Ovary (tissue), 9 donors: ENCODE measurements around the gene DENND1B. TPM values are rescaled to one million over a fixed set of nuclear protein-coding genes. Genes with fewer than 3 reads are reported as not detected.
A peak's percentile ranks its signal among the peaks of the same experiment; 100 is the strongest.
"Not testable (repeated sequence)": the region's sequence is repeated elsewhere in the genome, so short reads cannot be mapped to it uniquely, and the experiment has no call there.

Source experiments
- DNase-seq, 5 donors: peaks; one replicate each; pipeline ENCODE4 v3.0.0-alpha.2; 2019 to 2020
- H3K27ac ChIP-seq, 2 donors: fragments of 200-600 bp; one replicate each; pipeline versions ENCODE4 v1.5.1 to v1.8.0; 2019 to 2022
- H3K27me3 ChIP-seq: fragments of 200-600 bp; one replicate; pipeline ENCODE4 v1.8.0; 2022
- H3K36me3 ChIP-seq: fragments of 200-600 bp; sonication (generic); one replicate; pipeline ENCODE4 v1.5.1; 2019
- H3K4me1 ChIP-seq: one replicate; pipeline ENCODE4 v1.8.1; 2013; ENCODE audit warnings: mild to moderate bottlenecking, moderate library complexity; ENCODE audit not compliant: insufficient read depth
- H3K4me3 ChIP-seq: fragments of 200-600 bp; sonication (generic); one replicate; pipeline ENCODE4 v1.5.1; 2017
- H3K9me3 ChIP-seq, 2 donors: fragments of 200-600 bp in 1 of 2; sonication (generic) in 1 of 2; one replicate each; pipeline versions ENCODE4 v1.5.1 to v1.8.1; 2013 to 2019; ENCODE audit warnings: mild to moderate bottlenecking in 1 of 2, moderate library complexity in 1 of 2
- CTCF ChIP-seq, 3 donors: fragments of 450-650 bp in 2 of 3; fragments of 200-600 bp in 1 of 3; IDR thresholded peaks; one replicate each; pipeline versions ENCODE4 v1.5.1 to v1.8.0; 2016 to 2022; ENCODE audit warnings: antibody characterized with exemption in 3 of 3, mild to moderate bottlenecking in 1 of 3
- EP300 ChIP-seq: sonication (generic); formaldehyde crosslinking; IDR thresholded peaks from one replicate; pipeline ENCODE4 v1.6.1; 2017; ENCODE audit warnings: antibody characterized with exemption
- POLR2A ChIP-seq: fragments of 450-650 bp; IDR thresholded peaks from one replicate; pipeline ENCODE4 v1.6.1; 2017; ENCODE audit warnings: antibody characterized with exemption, mild to moderate bottlenecking, moderate library complexity
- WGBS, 3 donors: extraction: QIAGEN DNeasy Blood & Tissue Kit in 1 of 3; methylation state at CpG; one replicate each; pipeline versions ENCODE4 v1.1.5 to v1.1.7; 2013 to 2017; 5-methylcytosine and 5-hydroxymethylcytosine counted together
- intact Hi-C, 4 donors: fragments of 100-400 bp; cut with DNase I; formaldehyde crosslinking; loops; one replicate each; pipeline versions ENCODE4 v1.11.0 to v1.15.1; 2022 to 2023
- polyA plus RNA-seq, 2 donors: library from polyadenylated mRNA; stranded (reverse); fragments of 200-250 nt in 1 of 2; fragments of 350-450 nt in 1 of 2; fragmentation: Illumina TruSeq in 1 of 2; extraction: RNeasy Lipid Tissue Mini Kit (QIAGEN cat#74804) in 1 of 2; gene quantifications; one replicate each; pipeline ENCODE4 v1.2.3, GENCODE V29; 2013 to 2014
- total RNA-seq, 7 donors: library from RNA; depleted of rRNA in 2 of 7; stranded (reverse); fragments of >200 nt in 2 of 7; fragmentation: NEBNext Ultra II Directional in 3 of 7; extraction: Animal tissue kit (Norgen Biotek cat#: 25700) in 3 of 7; gene quantifications; one replicate each; pipeline versions ENCODE4 v1.1.0 to v1.2.4, GENCODE V29; 2016 to 2023
- donor health status: DM: no; HTN: no; CAD: no; lungs with moderate emphysema.
- donor health status: DM: no; HTN: no; CAD: no.
- donor health status: Bipolar disorder and iron deficiency.
- donor health status: DM: yes; HTN: yes; CAD: no.
- donor health status: DM: no; HTN: no; CAD: no.
- donor health status: DM: yes; HTN: yes; CAD: no.

Gene DENND1B
- total and polyA plus RNA-seq, 9 donors, result 2.9 to 20.6 (median 14.1) TPM

- 96 to 98% (median 97%) methylated on average over 3 of the region's 3 CpGs for WGBS, 3 donors
- Histone ChIP-seq H3K4me3 (no peak overlapping the region), H3K4me1 (no peaks in the 10 kb centered on the region), H3K9me3 (no peaks in the 10 kb centered on the region), H3K27me3 (no peaks in the 10 kb centered on the region), H3K27ac (no peak overlapping the region), H3K36me3 (no peaks in the 10 kb centered on the region)
- intact Hi-C loops, result no loop called here
- no peak for TF ChIP-seq CTCF (IDR thresholded peaks at IDR 0.05)
- no peak for TF ChIP-seq POLR2A
- TF ChIP-seq EP300, result no peak
- DNase-seq, result no peak
Observed at GRCh38 chr1:197705941-197706340, 69.3 kb downstream of the DENND1B start.

DNA sequence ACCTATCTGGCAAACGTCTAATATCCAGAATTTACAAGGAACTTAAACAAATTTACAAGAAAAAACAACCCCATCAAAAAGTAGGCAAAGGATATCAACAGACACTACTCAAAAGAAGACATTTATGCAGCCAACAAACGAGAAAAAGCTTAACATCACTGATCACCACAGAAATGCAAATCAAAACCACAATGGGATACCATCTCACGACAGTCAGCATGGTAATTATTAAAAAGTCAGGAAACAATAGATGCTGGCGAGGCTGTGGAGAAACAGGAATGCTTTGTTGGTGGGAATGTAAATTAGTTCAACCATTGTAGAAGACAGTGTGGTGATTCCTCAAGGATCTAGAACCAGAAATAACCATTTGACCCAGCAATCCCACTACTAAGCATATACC lies 74.6 kb downstream of the DENND1B start:
- 92 to 95% (median 94%) methylated on average over 4 of the region's 4 CpGs for WGBS, 3 donors
- H3K4me1 ChIP-seq, H3K4me3 ChIP-seq, H3K36me3 ChIP-seq, intact Hi-C loops, H3K9me3 ChIP-seq, DNase-seq, H3K27me3 ChIP-seq, H3K27ac ChIP-seq: not testable (repeated sequence)

DNA sequence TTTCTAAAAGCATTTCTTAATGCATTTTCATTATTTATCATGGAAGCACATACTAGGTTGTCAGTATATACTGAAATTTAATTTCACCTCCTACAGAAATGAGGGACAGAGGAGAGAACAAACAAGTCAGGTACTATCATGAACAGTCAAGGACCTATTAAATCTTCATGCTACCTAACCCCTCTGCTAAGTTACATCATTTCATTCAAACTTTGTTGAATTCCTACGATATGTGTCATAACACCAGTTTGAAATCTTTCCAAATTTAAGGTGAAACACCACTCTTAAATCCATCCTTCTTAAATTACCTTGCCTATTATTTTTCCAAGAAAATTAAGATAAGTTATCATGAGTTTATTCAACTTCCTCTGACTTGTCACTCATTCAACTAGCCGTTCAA lies 78.9 kb downstream of the DENND1B start:
- DNase-seq, result no peak
- TF ChIP-seq POLR2A, result no peak
- TF ChIP-seq EP300, result no peak
- no peak for TF ChIP-seq CTCF (IDR thresholded peaks at IDR 0.05)
- intact Hi-C loops, result no loop called here
- no peak overlapping the region for H3K4me3 ChIP-seq
- H3K36me3 ChIP-seq, result no peaks in the 10 kb centered on the region
- H3K9me3 ChIP-seq, result no peaks in the 10 kb centered on the region
- H3K27me3 ChIP-seq, result no peaks in the 10 kb centered on the region
- H3K27ac ChIP-seq, result no peak overlapping the region
- H3K4me1 ChIP-seq, result no peaks in the 10 kb centered on the region
- 82 to 86% (median 86%) methylated on average over 2 of the region's 2 CpGs for WGBS, 3 donors

GRCh38 chr1:197695961-197696360 lies 79.3 kb downstream of the DENND1B start:
- DNase-seq, result peak in 3 of 5 donors; percentile 8 to 24 (median 20)
- Histone ChIP-seq H3K9me3 (no peaks in the 10 kb centered on the region), H3K36me3 (no peaks in the 10 kb centered on the region), H3K4me3 (no peak overlapping the region), H3K27ac (no peak overlapping the region), H3K27me3 (no peaks in the 10 kb centered on the region), H3K4me1 (no peaks in the 10 kb centered on the region)
- TF ChIP-seq POLR2A (no peak), CTCF (IDR thresholded peaks at IDR 0.05) (no peak), EP300 (no peak)
- intact Hi-C loops, result no loop called here

- intact Hi-C loops, result no loop called here
- no peak overlapping the region for H3K4me3 ChIP-seq
- TF ChIP-seq EP300 (no peak), POLR2A (no peak), CTCF (IDR thresholded peaks at IDR 0.05) (no peak)
- H3K9me3 ChIP-seq, result no peaks in the 10 kb centered on the region
- no peaks in the 10 kb centered on the region for H3K4me1 ChIP-seq
- H3K27me3 ChIP-seq, result no peaks in the 10 kb centered on the region
- H3K36me3 ChIP-seq, result no peaks in the 10 kb centered on the region
- no peak overlapping the region for H3K27ac ChIP-seq
- DNase-seq, result no peak
Observed at GRCh38 chr1:197692965-197693364, 82.3 kb downstream of the DENND1B start.
